ENCODE results near the gene GGA3.

Gene GGA3

DNA sequence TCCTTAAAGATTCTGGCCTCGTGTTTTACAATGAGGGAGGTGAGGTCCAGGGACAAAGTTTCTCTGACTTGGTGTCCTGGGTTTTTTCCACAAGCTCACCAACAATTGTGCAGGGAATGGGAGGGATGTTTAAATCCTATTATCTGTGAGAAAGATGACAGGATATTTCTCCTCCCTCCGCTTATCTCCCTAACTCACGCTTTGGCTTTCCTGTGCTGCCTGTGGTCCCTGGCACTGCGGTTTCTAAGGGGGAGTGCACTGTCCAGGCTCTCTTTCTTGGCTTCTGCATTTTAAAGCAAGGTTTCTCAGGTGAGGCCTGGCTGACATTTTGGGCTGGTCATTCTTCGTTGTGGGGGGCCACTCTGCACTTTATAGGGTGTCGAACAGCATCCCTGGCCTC, 16.4 kb downstream of the GGA3 start:
- DNase-seq: no peak

DNA sequence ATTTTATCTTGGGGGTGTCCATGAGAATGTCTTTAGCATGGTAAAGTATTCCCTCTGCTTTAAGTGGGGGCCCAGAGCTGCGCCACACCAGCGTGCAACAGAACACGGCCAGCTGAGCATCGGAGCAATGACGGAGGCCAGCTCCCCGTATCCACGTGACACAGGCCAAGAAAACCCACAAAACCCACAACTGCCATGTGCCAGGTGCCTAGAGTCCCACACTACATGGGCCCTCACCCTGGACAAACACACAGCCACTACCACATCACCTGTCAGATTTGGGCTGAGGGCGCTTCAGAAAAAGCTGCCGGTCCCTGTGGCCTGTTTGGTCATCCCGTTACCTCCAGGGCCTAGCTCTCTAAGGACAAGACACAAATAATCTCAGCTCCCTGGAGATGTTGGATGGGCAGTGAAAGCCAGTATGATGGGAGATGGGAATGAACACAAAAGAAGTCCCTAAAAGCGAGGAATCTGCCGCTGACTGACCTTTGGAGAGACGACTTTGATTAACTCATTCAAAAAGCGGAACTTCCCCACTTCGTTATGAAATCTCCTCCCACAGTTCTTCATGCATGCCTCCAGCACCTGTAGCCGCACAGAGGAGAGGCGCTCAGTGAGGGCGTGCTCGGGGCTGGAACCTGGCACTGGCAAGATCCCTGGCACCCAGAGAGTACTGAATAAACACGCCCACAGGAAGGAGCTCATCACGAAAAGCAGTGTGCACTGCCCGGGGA, 17.1 kb downstream of the GGA3 start:
- no peak for DNase-seq

DNA sequence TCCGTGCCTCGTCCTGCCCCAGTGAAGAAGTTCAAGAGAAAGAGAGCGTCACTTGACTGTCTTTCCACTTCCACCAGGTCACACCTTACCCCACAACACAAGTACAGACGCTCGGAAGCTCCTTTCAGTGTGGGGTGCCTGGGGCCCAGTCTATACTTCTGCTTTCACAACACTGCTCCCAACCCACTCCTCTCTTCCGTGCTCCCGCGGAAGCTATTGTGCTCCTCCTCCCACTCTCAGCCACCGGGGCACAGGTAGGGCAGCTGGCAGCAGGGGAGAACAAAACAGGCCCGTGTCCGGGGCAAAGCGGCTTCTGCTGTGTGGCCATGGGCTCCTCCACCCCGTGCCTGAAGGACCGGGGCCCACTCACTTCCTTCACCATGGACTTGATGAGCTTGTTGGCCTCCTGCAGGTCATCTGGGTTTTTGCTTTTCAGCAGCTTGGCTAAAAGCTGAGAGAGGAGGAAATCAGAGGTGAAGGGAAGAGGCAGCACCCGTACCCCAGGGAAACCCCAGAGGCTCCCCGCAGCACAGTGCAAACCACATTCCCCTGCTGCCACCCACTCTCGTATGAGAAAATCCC, 18.9 kb downstream of the GGA3 start:
- no peak for DNase-seq

DNA sequence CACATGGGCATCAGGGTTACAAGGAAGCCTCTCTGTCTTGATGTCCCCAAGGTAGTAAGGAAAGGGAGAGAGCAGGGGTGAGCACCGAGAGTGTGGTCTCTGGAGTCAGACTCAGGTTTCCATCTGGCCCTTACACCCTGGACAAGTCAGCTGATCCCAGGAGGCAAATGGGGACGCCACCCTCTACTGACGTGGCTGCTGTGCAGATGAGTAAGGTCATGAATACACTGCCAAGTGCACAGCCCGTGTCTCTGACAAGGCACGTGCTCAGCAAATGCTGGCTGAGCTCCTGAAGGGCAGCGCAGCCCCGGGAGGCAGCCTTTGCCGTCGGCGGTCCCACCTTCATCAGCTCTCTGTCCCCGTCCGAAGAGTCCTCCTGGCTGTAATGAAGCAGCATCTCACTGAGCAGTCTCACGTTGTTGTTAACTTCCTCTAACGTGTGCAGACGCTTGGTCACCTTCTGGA, 19.4 kb downstream of the GGA3 start:
- DNase-seq: no peak

DNA sequence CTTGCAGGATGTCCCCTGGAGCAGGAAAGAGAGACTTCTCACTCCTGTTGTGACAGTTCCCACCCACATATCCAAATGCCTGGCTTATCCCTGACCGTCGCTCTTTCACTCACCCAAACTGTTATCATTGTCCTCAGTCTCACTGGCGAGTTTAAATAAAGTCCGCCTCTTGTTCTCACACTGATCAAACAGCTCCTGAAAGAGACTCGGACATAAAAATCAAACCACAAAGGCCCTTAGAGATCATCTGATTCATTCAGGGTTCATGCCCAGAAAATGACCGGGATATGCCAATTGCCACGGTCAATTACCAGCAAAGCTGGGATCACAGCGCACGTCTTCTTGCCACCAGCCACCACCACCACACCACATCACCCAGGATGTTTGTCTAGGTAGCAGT, 19.9 kb downstream of the GGA3 start:
- no peak for DNase-seq

DNA sequence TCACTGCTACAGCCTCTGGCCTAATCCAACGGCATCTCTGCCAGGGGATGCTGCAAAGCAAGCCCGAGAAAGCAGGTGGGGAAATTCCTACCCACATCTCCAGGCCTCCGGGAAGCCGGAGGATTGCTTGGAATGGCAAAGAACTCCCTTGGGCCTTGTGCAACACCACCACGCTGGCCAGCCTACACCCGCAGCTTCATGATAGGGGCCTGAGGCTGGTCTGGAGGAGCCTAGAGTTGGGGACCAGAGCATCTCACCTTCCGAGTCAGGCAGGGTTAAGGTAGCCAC, 20.3 kb downstream of the GGA3 start:
- DNase-seq: peak; percentile 21

DNA sequence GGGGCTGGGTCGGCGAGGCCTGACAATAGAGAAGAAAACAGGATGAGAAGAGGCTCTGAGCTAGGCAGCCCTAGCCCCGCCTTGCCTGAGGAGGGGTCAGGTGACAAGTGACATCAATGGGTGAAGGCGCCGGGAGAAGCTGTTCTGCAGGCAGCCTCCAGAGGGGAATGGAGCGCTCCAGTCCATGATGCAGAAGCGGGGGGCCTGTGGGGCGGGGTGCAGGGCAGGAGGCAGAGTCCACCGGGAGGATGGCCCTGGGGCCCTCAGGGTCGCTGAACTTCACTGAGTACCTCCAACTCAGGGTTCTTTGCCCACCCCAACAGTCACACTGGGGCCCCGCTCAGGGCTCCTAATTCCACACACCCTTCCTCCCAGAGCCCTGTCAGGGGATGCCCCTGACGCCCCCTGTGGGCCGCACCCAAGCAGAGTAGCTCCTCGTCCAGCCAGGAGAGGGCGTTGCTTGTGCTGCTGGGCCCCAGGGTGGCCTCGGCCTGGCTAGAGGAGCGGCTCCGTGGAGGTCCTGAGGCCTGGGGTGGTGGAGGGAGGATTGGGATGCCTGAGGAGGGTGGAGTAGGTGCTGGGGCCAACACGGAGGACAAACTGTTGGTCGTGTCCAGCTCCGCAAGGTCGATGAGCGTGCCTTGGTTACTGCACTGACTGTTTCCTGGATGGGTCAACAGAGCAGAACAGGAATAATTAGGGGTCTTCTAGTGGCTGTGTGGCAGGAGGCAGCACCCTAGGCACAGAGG, 20.8 kb downstream of the GGA3 start:
- DNase-seq: peak; percentile 47

DNA sequence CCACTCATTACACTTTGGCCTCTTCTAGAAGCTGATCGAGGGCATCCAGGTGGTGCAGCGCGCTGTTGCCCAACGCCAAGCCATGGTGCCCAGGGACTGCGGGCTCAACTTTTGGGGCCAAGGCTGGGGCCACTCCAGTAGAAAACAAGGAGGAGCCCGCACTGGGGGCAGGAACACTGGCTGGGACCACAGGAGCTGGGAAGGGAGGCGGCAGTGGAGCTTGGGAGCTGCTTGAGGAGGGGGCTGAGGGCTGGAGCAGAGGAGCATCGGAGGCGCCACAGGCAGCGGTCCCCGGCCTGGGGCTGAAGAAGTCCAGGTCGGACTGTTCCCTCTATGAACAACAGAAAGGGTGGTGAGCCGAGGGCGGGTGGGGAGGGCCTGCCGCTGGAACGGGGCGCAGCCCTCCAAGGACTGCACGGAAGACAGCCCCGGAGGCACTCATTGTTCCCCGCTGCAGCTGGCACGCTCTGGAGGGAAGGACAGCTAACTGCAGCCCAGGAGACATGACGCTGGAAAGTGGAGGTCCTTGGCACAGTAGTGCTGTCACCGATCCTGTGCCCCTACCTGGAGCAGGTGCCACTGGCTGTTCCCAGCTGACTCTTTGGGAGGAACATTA, 21.5 kb downstream of the GGA3 start:
- no peak for DNase-seq

DNA sequence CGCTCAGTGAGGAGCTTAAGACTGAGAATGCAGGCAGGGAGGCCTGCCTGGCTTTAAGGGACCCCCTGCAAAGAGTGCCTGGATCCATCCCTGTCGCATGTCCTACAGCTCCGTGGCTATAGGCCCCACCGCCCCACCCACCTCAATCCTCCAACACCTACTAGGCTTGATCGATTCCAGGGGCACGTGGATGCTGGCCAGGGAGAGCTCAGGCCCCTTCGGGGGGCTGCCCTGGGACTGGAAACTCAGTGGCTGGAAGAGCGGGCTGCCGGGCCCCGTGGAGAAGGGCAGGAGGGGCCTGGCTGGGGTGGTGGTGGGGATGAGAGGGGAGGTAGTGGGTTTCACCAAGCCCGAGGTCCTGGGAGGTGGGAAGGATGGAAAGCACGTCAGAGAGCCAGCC, 22.2 kb downstream of the GGA3 start:
- no peak for DNase-seq

DNA sequence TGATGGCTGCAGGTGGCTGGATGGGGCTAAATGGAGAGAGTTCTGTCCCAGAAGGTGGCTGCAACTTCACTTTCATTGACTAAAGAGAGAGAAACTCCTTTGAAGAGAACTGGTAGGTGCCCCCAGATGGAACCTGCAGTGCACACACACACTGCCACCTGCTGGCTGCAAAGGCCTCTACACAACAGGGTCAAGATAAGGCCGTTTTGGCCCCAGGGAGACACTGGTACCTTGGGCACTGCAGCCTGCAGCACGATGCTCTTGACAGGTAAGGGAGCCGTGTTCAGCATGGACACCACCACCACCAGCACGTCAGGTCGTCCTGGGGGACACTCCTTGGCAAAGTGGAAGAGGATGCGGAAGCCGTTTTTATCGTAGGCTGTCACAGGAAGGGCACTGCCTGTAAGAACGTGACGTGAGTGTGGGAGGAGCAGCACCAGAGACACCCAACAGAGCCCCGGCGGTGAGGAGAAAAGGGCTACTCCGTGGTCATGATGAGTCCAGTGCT, 22.7 kb downstream of the GGA3 start:
- DNase-seq: peak; percentile 61

DNA sequence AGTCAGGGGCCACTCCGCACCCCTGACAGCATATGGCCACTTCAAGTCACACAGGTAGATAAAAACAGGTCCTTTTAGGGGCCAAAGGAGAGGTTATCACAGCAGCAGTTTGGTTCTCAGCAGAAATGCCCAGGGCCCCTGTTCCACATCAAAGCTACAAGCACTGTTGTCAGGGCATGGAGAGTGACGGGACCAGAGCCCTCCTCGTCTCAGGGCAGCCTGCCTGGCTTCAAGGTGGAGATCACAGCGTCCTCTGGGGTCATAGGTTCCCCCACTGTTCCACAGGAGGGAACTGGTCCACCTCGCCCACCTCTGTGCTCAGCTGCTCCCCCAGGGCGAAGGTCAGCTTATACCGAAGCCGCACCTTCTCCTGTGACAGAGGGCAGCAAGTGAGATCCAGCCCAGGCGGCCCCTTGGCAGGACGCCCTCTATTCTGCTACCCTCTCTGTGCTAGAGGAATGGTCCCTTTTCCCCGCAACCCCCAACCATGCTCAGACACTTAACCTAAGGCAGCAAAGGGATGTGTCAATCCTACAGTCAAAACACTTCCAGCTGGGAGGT, 23.3 kb downstream of the GGA3 start:
- no peak for DNase-seq

DNA sequence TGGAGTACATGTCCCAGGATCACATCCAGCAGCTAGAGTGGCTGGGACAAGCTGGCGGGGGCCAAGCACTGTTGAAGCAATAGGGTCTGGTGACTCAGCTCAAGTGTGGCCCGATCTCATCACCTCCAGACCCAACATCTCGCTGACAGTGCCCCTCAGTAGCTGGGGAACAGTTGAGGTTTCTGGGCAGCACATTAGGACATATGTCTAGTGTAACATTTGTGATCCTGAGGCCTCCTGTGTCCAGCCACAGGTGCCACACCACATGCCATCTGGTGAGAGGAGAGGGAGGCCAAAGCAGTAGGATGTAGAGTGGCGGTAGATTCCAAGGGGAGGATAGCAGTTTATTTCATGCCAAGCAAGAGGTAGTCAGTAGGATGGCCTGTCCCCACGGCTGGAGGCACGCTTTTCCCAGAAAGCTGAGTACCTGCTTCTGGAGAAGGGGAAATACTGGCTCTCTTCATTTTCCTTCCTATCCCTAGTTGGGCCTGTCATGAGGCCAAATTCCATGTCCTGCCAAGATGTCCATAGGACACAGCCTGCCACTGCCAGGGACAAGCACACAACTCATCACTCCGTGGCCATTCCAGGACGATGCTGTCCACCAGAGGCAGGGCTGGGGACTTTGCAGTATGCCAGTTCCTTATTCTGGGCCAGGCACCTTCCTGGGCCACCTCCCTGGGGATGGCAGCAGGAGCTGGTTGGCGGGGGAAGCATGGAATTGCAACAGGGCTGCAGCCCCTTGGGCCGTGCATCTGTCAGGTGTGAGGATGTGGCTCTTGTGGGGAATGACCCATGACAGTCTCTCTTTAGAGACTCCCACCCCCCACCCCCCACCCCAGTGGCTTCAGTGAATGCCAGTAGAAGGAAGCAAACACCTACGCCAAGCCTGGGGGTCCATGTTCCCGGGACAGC, 24.0 kb downstream of the GGA3 start:
- DNase-seq: no peak

DNA sequence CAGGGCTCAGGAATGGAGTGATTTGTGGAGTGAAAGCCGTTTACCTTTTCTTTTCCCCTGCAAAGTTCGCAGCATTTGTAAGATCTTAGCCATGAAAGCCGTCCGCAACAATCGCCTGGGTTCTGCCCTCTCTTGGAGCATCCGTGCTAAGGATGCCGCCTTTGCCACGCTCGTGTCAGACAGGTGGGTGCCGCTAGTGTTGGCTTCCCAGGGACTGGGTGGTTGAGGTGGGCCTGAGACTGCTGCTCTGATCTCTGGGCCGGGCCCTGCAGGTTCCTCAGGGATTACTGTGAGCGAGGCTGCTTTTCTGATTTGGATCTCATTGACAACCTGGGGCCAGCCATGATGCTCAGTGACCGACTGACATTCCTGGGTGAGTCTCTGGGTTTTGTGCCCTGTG, 28.6 kb downstream of the GGA3 start:
- no peak for DNase-seq

DNA sequence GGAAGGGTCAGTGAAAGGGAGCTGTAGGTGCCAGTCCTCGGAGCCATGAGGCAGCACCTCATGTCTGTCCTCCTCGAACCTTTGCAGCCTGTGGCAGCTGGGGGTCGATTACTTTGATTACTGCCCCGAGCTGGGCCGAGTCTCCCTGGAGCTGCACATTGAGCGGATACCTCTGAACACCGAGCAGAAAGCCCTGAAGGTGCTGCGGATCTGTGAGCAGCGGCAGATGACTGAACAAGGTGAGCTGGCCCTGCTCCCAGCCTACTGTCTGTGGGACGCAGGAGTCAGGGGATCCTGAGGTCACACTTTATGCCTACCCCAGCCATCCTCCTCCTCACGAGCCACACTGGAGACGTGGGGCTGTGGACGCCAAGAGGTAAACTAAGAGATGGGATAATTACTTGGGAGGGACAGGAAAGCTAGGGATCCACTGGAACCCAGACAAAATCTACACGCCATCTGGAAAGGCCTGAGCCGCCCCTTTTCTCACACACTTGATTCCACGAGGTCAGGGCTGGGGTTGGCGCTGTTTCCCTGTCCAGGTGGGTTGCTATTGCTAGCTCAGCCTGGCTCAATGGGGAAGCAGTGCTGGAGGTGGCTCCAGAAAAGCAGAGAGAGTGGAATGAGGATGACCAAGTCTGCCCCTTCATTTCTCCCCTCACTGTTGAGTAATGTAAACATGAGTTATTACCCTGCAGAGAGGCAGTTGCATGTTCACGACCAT, 29.5 kb downstream of the GGA3 start:
- no peak for DNase-seq

DNA sequence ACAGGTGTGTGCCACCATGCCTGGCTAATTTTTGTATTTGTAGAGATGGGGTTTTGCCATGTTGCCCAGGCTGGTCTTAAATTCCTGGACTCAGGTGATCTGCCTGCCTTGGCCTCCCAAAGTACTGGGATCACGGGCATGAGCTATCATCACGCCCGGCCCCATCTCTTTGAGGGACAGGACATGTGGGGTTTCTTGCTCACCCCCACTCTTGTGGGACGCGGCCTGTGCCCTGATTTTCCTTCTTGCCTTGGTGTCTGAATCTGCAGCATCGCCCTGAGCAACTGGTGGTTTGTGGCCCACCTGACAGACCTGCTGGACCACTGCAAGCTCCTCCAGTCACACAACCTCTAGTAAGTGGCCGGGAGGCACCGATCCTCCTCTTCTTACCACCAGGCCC, 30.3 kb downstream of the GGA3 start:
- DNase-seq: no peak

DNA sequence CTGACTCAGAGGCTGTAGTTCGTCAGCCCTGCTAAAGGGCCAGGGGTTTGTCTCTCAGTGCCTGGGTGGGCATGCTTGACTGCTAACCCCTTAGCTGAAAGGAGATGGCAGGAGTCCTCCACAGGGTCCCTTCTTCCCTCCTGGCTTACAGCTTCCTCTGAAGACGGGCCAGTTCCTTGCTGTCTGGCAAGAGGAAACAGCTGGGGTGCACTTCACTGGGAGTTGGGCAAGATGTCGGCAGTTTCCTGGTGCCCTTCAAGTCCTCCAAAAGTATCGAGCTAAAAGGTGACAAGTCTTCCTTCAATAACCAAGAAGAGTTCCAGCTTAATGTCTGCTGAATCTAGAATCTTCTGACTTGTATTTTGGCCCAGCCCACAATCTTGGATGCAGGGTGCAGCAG, 32.6 kb downstream of the GGA3 start:
- DNase-seq: no peak

DNA sequence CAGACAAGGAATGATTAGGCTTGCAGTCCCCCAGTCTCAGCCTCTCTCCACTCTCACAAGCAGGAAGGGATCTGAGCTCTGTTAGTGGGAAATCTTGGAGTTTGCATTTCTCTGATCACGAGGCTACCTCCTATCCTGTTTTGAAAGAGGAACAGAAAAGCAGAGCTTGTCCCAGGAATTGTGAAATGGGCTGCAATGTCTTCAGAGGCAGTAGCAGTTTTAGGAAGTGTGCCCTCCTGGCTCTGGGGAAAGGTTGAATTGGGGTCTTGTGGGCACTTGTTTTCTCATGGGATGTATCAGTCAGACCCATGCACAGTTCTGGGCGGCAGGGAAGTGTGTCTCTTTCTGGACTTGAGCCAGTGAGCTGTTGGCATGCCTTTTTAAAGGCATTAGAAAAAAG, 33.1 kb downstream of the GGA3 start:
- no peak for DNase-seq

DNA sequence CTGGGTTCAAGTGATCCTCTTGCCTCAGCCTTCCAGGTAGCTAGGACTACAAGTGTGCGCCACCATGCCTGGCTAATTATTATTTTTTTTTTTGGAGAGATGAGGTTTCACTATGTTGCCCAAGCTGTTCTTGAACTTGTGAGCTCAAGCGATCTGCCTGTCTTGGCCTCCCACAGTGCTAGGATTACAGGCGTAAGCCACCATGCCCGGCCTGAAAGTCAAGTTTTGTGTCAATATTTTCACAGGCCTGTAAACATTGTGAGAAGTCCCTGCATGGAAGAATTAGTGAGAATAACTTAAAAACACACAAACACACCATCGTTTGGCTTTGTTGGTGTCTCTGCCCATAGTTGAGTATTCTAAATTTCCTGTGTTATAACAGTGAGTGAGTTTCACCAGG, 33.7 kb downstream of the GGA3 start:
- DNase-seq: no peak

DNA sequence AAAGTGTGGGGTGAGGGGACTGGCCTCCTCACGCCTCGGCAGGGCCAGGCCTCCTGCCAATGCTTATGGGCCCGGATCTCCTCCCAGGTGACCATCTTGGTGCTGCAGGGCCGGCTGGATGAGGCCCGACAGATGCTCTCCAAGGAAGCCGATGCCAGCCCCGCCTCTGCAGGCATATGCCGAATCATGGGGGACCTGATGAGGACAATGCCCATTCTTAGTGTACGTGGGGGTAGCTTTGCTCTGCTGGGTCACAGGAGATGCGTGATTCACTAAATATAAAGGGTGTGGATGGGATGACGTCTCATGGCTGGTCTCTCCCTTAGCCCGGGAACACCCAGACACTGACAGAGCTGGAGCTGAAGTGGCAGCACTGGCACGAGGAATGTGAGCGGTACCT, 36.4 kb downstream of the GGA3 start:
- DNase-seq: no peak

DNA sequence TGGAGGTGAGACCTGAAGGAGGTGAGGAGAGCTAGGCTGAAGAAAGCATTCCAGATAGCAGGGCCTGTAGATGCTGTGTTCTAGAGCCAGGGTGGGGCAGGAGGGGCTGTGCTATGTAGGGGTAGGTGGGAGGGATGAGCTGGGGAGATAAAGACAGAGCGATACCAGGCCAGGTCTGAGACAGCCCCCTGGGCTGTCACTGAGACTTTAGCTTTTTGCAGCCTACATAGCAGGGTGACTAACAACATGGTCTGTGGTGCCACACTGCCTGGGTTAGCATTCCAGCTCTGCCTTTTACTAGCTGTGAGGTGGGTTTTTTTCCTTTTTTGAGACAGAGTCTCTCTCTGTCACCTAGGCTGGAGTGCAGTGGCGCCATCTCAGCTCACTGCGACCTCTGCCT, 41.6 kb downstream of the GGA3 start:
- DNase-seq: no peak

DNA sequence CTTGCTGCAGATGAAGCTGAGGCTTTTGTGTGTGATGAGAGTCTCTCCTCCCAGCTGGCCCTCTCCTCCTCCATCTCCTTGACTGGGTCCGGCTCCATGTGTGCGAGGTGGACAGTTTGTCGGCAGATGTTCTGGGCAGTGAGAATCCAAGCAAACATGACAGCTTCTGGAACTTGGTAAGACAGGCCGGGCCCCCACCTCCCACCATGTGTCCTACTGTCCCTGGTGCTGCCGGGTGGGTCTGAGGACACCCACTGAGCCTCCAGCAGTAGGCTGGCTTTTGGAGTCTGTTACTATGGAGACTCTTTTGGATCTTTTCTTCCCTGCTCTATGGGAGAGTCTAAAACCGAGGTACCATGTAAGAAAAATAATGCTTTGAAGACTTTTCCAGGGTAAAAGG, 43.3 kb downstream of the GGA3 start:
- DNase-seq: no peak
